Endothelial cell of umbilical vein (primary cell): Measurements from ENCODE around the gene CCDC54. TPM values are rescaled to one million over a fixed set of nuclear protein-coding genes. Genes with fewer than 3 reads are reported as not detected.

Experiments used
- BruUV-seq: library from RNA; stranded (reverse); fragments of 400-500 nt; replicated peaks from 2 replicates; lab custom pipeline; 2021; lab: Mats Ljungman, UMichigan
- CTCF ChIA-PET: fragments of 300-600, 350-600 bp; sonication (Branson Sonifier 250); formaldehyde crosslinking; loops from one replicate; lab custom pipeline; 2021; ENCODE audit warnings: antibody characterized with exemption, inconsistent platforms; lab: Charles Lee
- POLR2A ChIA-PET: fragments of 300-600, 350-600 bp; sonication (Branson Sonifier 250); formaldehyde crosslinking; loops from one replicate; lab custom pipeline; 2021; ENCODE audit warnings: antibody characterized with exemption, inconsistent platforms; lab: Charles Lee
- DNase-seq: peaks from one replicate; pipeline ENCODE4 v3.0.0-alpha.2; 2011; ENCODE audit warnings: low read depth, low spot score
- FAIRE-seq: peaks from 2 replicates; lab custom pipeline; 2011; peaks lifted over from hg19 to GRCh38; lab: Jason Lieb, UNC
- H2AFZ ChIP-seq: 2 replicates; pipeline ENCODE4 v1.6.0; 2012; ENCODE audit warnings: low read depth, low read length, control low read depth, inconsistent platforms
- H3K27ac ChIP-seq: 2 replicates; pipeline ENCODE4 v1.5.1; 2011; ENCODE audit warnings: low read depth, mild to moderate bottlenecking, control low read depth, low read length, moderate library complexity; ENCODE audit not compliant: insufficient read depth
- H3K27me3 ChIP-seq, 2 experiments: 2 replicates each; pipeline versions ENCODE4 v1.6.0 to v1.6.1; 2011; ENCODE audit warnings: low read length in 2 of 2, mixed read lengths in 1 of 2; ENCODE audit not compliant: control insufficient read depth in 2 of 2, insufficient read depth in 2 of 2
- H3K36me3 ChIP-seq, 2 experiments: 2 replicates in 1 of 2; 3 replicates in 1 of 2; pipeline ENCODE4 v1.5.1; 2011; ENCODE audit warnings: low read length in 2 of 2, mild to moderate bottlenecking in 1 of 2, moderate library complexity in 1 of 2; ENCODE audit not compliant: control insufficient read depth in 2 of 2, insufficient read depth in 2 of 2; ENCODE audit errors: extremely low read depth in 1 of 2
- H3K4me1 ChIP-seq: 3 replicates; pipeline ENCODE4 v1.5.1; 2011; ENCODE audit warnings: mild to moderate bottlenecking, low read length; ENCODE audit not compliant: control insufficient read depth, insufficient read depth; ENCODE audit errors: extremely low read depth
- H3K4me2 ChIP-seq: 2 replicates; pipeline ENCODE4 v1.6.1; 2011; ENCODE audit warnings: low read length, control low read depth, mixed read lengths; ENCODE audit not compliant: insufficient read depth
- H3K4me3 ChIP-seq, 3 experiments: fragments of 200-600 bp in 1 of 3; sonication (generic), shearing (Covaris generic) in 1 of 3; replicated peaks in 1 of 3; 2 replicates each; pipeline ENCODE4 v1.5.1; 2011 to 2016; ENCODE audit warnings: control low read depth in 3 of 3, low read length in 3 of 3, mild to moderate bottlenecking in 2 of 3, inconsistent platforms in 1 of 3, low read depth in 1 of 3, moderate library complexity in 1 of 3; ENCODE audit not compliant: insufficient read depth in 1 of 3
- H3K79me2 ChIP-seq: 2 replicates; pipeline ENCODE4 v1.6.0; 2012; ENCODE audit warnings: low read length, inconsistent platforms; ENCODE audit not compliant: control insufficient read depth, insufficient read depth
- H3K9ac ChIP-seq: replicated peaks from 2 replicates; pipeline ENCODE3; 2011; ENCODE audit warnings: low read length, control low read depth; ENCODE audit not compliant: insufficient read depth; ENCODE audit errors: extremely low read depth
- H3K9me1 ChIP-seq: replicated peaks from 3 replicates; pipeline ENCODE4 v1.6.0; 2011; ENCODE audit warnings: mild to moderate bottlenecking, low read length; ENCODE audit not compliant: control insufficient read depth, insufficient read depth; ENCODE audit errors: extremely low read depth
- H3K9me3 ChIP-seq: replicated peaks from 2 replicates; pipeline ENCODE4 v1.5.1; 2012; ENCODE audit warnings: low read length, inconsistent platforms; ENCODE audit not compliant: control insufficient read depth, insufficient read depth
- H4K20me1 ChIP-seq: replicated peaks from 2 replicates; pipeline ENCODE3; 2011; ENCODE audit warnings: mild to moderate bottlenecking, low read length; ENCODE audit not compliant: control insufficient read depth, insufficient read depth; ENCODE audit errors: extremely low read depth
- CTCF ChIP-seq, 2 donors: IDR thresholded peaks; 1 replicate in 1 of 2; 2 replicates in 1 of 2; pipeline ENCODE4 v1.5.1; 2011; ENCODE audit warnings: low read length in 2 of 2, mild to moderate bottlenecking in 2 of 2, moderate library complexity in 2 of 2, control low read depth in 1 of 2, inconsistent platforms in 1 of 2, low read depth in 1 of 2; ENCODE audit not compliant: insufficient read depth in 1 of 2; ENCODE audit errors: extremely low read depth in 1 of 2
- EZH2 ChIP-seq: IDR thresholded peaks from 2 replicates; pipeline ENCODE4 v1.6.1; 2012; ENCODE audit warnings: borderline replicate concordance, low read depth, mild to moderate bottlenecking, moderate library complexity, low read length, inconsistent platforms; ENCODE audit not compliant: severe bottlenecking
- FOS ChIP-seq: IDR thresholded peaks from 2 replicates; pipeline ENCODE4 v1.6.1; 2011; ENCODE audit warnings: mild to moderate bottlenecking, low read length, moderate library complexity, borderline replicate concordance; ENCODE audit not compliant: insufficient read depth
- MAX ChIP-seq: IDR thresholded peaks from 2 replicates; pipeline ENCODE4 v1.6.1; 2011; ENCODE audit not compliant: insufficient read depth, insufficient read length
- POLR2A ChIP-seq: IDR thresholded peaks from 2 replicates; pipeline ENCODE4 v1.6.1; 2012; ENCODE audit warnings: low read depth, mild to moderate bottlenecking, control low read depth, low read length
- POLR2AphosphoS5 ChIP-seq: IDR thresholded peaks from 2 replicates; pipeline ENCODE4 v1.6.1; 2012; ENCODE audit warnings: low read depth, mild to moderate bottlenecking, control low read depth, low read length, moderate library complexity; ENCODE audit not compliant: insufficient read depth
- dilution Hi-C: fragments of 300-500 bp; cut with MboI; formaldehyde crosslinking; loops from one replicate; pipeline ENCODE4 v1.15.0; 2019; ENCODE audit warnings: low sequenced_read_pairs; ENCODE audit not compliant: extremely low pct_ligation_motif_present
- intact Hi-C: fragments of 100-400 bp; cut with micrococcal nuclease; formaldehyde crosslinking; loops from one replicate; pipeline ENCODE4 v1.10.0; 2022
- polyA plus RNA-seq, 4 experiments: library from polyadenylated mRNA; depleted of rRNA in 3 of 4; stranded (reverse) in 3 of 4; unstranded in 1 of 4; fragments of >200 nt; gene quantifications; 2 replicates each; pipeline versions ENCODE4 v1.2.1 to v1.2.3, GENCODE V29; 2011 to 2012; ENCODE audit warnings: missing spikeins in 1 of 4
- total RNA-seq: library from RNA; stranded (reverse); gene quantifications from 2 replicates; pipeline ENCODE4 v1.2.3, GENCODE V29; 2021

CCDC54 gene
- total and polyA plus RNA-seq, 2 donors (not counting 3 experiments of a cell fraction or from before 2014, with no cell fraction given), result not detected

- H3K27ac ChIP-seq, result no peak overlapping the region
- H3K9me3 ChIP-seq, result no peaks in the 10 kb centered on the region
- H3K4me2 ChIP-seq, result no peak overlapping the region
- H4K20me1 ChIP-seq, result no peaks in the 10 kb centered on the region
- no peak overlapping the region for H3K4me3 ChIP-seq
- H3K9ac ChIP-seq, result no peak overlapping the region
- no peaks in the 10 kb centered on the region for H3K9me1 ChIP-seq
- POLR2A ChIA-PET, result no interaction called here
- CTCF ChIA-PET, result interaction anchor here (1.0 to 2.0 kb wide), 3 partner anchors 13 to 34 kb away, joined by 4 to 6 read pairs (median 5); no protein-coding TSS in a partner anchor
- dilution Hi-C loops (no loop called here), intact Hi-C loops (no loop called here)
- FAIRE-seq (no peak), DNase-seq (no peak)
- no peaks in the 10 kb centered on the region for H3K27me3 ChIP-seq
- H3K79me2 ChIP-seq, result no peaks in the 10 kb centered on the region
- BruUV-seq, result no TSS peak
- no peaks in the 10 kb centered on the region for H3K4me1 ChIP-seq
- no peak overlapping the region for H2AFZ ChIP-seq
- TF ChIP-seq FOS (no peak), CTCF (IDR thresholded peaks at IDR 0.05; ENCODE audit: extremely low read depth in 1 of 2, insufficient read depth in 1 of 2, low read depth in 1 of 2, low read length in 2 of 2) (no peak), POLR2A (no peak), POLR2AphosphoS5 (no peak), EZH2 (no peak)
- no peaks in the 10 kb centered on the region for H3K36me3 ChIP-seq
Measured at GRCh38 chr3:107408513-107408912, 31.3 kb downstream of the CCDC54 start.

GRCh38 chr3:107409365-107409764 is 32.1 kb downstream of the CCDC54 start:
- Histone ChIP-seq H3K9me1 (no peaks in the 10 kb centered on the region), H3K27ac (no peak overlapping the region), H3K4me1 (no peaks in the 10 kb centered on the region), H3K79me2 (no peaks in the 10 kb centered on the region), H2AFZ (no peak overlapping the region), H4K20me1 (no peaks in the 10 kb centered on the region), H3K9me3 (no peaks in the 10 kb centered on the region), H3K4me3 (no peak overlapping the region), H3K9ac (no peak overlapping the region), H3K36me3 (no peaks in the 10 kb centered on the region), H3K27me3 (no peaks in the 10 kb centered on the region), H3K4me2 (no peak overlapping the region)
- DNase-seq (no peak), FAIRE-seq (no peak)
- POLR2A ChIA-PET, result no interaction called here
- BruUV-seq, result no TSS peak
- TF ChIP-seq CTCF (IDR thresholded peaks at IDR 0.05; ENCODE audit: extremely low read depth in 1 of 2, insufficient read depth in 1 of 2, low read depth in 1 of 2, low read length in 2 of 2) (no peak), FOS (no peak), MAX (no peak)
- dilution Hi-C loops (no loop called here), intact Hi-C loops (no loop called here)
- CTCF ChIA-PET, result interaction anchor here (1.9 to 4.5 kb wide), 3 partner anchors 12 to 35 kb away, joined by 4 to 26 read pairs (median 6); no protein-coding TSS in a partner anchor
